ENCODE results near the gene PLAAT2. TPM values are rescaled to one million over a fixed set of nuclear protein-coding genes. Genes with fewer than 3 reads are reported as not detected.
"Not testable (repeated sequence)": the region's sequence is repeated elsewhere in the genome, so short reads cannot be mapped to it uniquely, and the experiment has no call there.

Gene PLAAT2
- polyA plus RNA-seq, 4 donors: 0.27 to 0.76 (median 0.37) TPM; not detected in 1

DNA sequence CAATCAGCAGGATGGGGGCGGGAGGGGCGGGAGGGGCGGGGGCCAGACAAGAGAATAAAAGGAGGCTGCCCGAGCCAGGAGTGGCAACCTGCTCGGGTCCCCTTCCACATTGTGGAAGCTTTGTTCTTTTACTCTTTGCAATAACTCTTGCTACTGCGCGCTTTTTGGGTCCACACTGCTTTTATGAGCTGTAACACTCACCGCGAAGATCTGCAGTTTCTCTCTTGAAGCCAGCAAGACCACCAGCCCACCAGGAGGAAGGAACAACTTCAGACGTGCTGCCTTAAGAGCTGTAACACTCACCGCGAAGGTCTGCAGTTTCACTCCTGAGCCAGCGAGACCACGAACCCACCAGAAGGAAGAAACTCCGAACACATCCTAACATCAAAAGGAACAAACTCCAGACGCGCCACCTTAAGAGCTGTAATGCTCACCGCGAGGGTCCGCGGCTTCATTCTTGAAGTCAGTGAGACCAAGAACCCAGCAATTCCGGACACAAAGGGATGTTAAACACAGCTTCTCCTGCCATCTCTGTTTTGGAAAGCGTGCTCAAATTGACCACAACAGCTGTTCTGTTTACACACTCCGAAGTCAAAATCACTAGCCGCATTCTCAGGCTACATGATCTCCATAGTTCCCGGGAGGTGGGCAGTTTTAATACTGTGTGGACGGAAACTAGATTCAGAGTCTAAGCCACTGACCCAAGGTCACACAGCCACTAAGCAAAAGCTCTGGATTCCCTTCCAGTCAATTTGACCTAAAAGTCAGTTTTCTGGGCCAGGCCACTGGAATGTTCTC is 11.9 kb downstream of the PLAAT2 start:
- DNase-seq (ENCODE audit: low read depth in 4 of 4, low spot score in 2 of 4): no peak

DNA sequence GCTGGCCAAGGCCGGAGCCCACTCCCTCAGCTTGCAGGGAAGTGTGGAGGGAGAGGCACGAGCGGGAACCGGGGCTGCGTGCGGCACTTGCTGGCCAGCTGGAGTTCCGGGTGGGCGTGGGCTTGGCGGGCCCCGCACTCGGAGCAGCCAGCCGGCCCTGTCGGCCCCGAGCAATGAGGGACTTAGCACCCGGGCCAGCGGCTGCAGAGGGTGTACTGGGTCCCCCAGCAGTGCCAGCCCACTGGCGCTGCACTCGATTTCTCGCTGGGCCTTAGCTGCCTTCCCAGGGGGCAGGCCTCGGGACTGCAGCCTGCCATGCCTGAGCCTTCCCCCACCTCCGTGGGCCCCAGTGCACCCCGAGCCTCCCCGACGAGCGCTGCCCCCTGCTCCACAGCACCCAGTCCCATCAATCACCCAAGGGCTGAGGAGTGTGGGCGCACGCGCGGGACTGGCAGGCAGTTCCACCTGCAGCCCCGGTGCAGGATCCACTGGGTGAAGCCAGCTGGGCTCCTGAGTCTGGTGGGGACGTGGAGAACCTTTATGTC is 13.0 kb downstream of the PLAAT2 start:
- not testable (repeated sequence) for DNase-seq (ENCODE audit: low read depth in 4 of 4, low spot score in 2 of 4)

DNA sequence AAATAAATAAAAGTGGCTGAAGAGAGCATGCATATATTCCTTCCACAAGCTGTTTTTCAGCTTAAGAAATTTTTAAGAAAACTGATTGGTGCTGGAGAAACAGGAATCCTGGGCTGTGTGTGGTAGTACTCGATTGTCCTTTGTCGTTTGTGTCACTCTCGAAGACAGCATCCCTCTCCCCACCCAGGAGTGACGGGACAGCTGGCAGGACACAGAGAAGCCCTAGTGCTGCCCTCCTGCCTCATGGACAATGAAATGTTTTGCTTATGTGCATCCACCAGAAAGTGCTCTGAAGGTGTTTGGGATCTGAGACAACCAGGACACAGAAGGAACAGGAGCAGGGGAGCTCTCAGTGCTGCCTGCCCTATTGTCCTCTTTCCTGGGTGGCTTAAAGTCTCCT is 13.8 kb downstream of the PLAAT2 start:
- DNase-seq (ENCODE audit: low read depth in 4 of 4, low spot score in 2 of 4): no peak

DNA sequence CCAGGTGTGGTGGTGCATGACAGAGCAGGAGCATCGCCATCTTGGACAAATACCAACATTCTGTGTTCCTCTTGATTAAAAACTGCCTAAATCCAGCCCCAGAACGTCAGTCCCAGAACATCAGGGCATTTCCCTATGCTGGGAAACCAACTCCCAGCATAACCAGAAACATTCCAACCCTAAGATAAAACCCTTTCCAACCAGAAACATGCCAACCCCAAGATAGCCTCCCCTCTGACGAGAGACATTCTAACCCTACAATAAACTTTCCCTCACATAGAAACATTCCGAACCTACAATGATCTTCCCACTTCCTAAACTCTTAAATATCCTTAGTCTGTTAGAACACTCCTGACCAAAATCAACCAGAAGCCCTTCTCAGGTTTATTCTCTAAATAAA is 15.0 kb downstream of the PLAAT2 start:
- DNase-seq (ENCODE audit: low read depth in 4 of 4, low spot score in 2 of 4): no peak

DNA sequence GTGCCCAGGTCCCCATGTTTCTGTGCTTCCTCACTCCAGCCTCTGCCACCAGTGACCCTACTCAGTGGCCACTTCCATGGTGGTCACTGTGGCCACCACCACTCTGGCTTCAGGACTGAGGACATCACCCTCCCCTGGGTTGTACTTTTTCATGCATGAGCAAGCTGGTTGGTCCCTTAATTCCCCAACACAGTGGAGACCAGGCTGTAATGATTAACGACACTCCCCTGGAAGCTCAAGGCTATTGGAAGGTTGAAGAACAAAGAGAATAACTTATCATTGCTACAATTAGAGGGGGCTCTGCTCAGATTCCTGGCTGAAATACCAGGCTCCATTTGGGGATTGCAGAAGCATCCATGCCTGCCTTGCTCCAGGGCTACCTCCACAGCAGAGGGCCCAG is 16.1 kb downstream of the PLAAT2 start:
- no peak for DNase-seq (ENCODE audit: low read depth in 4 of 4, low spot score in 2 of 4)

DNA sequence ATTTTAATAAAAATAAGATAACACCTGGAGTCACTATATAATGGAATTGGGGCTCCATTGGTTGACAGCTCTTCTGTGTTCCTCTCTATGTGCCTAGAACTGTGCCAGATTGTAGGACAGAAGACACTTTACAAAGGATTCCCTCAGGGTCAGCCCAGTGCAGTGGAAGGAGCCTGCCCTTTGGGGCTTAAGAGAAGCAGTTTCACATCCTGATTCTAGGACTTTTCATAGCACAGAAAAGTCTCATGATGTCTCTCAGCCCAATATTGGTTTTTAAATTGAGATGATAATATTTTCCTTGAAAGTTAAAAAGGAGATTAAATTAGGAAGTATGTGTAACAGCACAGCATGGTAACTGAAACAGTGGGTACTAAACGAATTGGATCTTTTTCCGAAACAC is 19.5 kb downstream of the PLAAT2 start:
- no peak for DNase-seq (ENCODE audit: low read depth in 4 of 4, low spot score in 2 of 4)

DNA sequence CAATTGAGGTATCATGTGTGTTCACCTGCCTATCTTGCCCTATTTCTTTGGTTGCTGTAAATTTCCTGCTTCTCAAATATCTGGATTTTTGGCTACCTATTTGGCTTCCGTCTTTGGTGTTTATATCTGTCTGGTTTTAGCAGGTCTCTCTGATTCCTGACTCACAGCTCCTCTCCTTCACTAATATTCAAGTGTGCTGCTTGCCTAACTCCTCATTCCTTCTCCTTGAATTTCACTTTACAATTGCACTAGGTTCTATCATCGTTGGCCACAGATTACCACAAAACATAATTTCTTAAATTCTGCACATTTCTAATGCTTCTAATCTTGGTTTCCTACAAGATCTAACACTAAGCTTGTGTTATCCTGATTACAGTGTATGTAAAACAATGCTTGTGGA is 20.7 kb downstream of the PLAAT2 start:
- not testable (repeated sequence) for DNase-seq (ENCODE audit: low read depth in 4 of 4, low spot score in 2 of 4)

DNA sequence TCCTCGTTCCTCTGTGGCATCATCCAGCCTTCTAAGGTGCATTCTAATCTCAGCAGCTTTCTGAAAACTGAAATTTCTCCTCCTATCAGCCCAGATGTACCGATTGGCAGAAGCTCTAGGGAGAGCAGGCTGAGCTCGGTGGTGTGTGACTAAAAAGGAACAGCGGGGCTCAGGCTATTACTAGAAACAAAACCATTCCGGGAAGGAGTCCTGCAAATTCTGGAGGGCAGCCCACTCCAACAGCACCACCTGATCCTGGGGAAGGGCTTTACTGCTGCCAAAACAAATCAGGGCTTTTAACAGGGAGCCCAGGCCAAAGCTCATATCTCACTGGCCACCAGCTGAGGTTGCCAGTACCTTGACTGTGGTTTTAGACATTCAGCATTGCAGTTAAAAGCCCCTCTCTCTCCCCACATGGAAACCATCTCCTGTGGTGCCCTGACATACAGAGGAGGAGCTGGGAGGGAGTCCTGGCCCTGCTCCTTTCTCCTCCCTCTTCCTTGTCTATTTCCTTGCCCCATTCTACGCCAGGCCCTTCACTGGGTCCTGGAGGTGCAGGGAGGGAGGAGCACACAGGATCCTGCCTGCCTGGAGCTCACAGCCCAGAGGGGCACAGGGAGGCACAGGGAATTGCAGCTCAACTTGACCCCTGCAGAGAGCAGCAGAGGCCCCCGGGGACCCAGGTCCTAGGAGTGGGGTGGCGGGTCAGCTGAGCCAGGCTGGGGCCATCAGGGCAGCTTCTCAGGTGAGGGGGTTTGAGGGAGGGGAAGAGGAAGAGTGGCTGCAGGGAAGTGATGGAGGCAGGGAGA is 25.7 kb downstream of the PLAAT2 start:
- DNase-seq (ENCODE audit: low read depth in 4 of 4, low spot score in 2 of 4): no peak

DNA sequence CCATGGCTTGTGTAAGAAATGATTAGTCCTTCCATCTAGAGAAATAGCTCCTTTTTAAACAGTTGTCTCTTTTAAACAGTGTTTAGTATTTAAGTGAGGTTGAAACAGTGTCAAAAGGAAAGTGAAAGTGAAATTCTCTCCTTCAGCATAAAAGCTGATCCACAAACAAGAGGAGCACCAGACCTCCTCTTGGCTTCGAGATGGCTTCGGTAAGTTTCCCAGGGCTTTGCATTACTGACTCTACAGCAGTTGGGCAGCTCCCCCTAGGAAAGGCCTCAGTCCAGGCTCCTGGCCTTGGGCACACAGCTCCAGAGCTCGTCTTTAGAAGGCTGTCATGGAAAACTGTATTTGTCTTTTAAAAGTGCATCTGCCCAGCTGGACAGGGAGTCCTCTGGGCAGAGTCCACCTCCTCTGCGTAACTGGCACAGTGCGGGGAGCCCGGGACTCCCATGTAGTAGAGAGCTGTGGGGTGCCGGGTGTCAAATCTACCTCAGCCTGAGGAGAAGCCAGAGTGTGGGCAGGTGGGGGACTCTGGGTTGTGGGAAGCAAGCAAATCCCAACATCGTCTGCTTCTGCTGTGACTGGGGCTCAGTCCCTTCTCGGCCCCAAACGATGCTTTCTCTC is 26.4 kb downstream of the PLAAT2 start, which contains the start of gene PLAAT4:
TSS of gene PLAAT4 (plus strand) at position 140 of the 624 bp plus-strand sequence. CDS start at position 201, 61 bp downstream.
- DNase-seq (ENCODE audit: low read depth in 4 of 4, low spot score in 2 of 4): no peak

DNA sequence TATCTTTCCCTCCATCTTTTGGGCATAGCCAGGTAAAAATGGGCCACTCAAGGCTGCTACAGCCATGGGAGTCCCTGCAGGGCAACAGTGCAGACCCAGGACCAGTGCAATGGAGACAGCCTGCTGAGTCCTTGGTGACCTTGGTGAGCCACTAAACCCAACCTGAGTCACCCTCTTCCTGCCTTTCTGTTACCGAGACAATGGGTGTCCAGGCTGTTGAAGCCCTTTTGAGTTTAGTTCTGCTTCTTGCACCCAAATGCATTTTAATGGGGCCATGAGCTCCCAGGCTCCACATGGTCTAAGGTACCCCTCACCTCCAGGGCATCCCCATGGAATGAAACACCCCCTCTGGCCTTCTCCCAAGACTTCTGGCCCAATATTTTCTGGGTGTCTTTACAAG is 27.4 kb downstream of the PLAAT2 start:
- no peak for DNase-seq (ENCODE audit: low read depth in 4 of 4, low spot score in 2 of 4)

DNA sequence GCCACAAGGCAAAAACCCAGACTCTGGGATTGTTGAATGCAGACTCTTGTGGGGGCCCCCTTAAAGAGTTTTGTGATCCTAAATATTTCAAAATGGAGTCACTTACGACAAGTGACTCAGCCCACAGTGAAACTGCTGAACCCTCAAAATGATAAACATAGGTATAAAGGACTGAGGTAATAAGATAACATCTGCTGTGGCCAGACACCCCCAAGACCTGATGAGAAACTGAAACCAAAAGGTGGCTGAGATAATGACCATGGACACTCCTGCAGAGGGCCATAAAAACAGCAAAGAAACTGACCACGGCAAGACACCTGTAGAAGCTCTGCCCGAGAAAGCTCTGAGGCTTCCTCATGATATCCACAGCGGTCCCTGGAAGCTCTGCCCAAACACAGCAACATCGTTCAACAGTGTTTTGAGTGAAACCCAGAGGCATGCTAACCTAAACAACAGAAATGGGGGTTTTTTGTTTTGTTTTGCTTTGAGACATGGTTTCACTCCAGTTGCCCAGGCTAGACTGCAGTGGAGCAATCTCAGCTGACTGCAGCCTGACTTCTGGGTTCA is 28.2 kb downstream of the PLAAT2 start:
- DNase-seq (ENCODE audit: low read depth in 4 of 4, low spot score in 2 of 4): no peak

DNA sequence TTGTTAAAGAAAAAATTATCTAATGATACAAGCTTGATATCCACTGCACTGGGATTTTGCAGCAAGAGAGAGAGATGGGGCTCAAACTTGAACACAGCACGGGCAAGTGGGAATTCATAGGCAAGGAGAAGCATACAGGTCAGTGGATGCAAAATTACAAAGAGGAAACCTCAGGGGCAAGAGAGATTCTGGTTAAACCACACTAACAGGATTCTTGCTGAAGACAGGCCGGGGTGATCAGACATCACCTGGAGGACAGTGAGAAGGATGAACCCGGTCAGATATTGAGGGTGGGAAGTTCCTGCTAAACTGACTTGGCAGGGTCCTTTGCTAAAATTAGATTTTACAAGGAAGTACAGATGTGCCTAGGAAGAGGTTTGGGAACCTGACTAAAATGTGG is 29.1 kb downstream of the PLAAT2 start:
- DNase-seq (ENCODE audit: low read depth in 4 of 4, low spot score in 2 of 4): no peak

DNA sequence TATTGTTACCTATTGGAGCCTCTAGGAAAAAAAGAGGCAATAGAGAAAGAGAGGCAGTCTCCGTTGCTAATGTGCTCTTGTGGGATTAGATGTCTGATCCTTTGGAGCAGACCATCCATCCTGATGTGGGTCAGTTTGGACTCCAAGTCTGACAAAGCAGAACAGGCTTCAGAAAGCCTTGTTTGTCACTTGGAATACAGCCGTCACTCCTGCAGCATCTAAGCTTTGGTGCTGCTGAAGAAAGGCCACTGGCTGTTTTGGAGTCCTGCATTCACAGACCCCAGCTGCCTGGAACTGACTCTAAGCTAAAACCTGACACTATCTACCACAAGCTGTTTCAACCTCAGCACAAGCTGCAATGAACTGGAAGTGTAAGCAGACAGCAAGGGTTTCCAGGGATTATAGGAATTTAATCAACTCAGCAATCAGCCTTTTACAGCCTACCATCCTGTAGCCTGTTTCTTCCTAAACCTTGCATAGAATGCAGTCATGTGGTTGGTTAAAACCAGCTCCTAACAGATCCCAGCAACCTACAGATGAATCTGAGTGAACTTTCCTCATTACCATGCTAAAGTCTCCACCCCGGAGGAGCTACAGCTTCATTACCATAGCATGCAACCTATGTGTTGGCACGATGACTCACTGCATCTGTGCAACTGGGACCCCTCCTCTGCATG is 30.2 kb downstream of the PLAAT2 start:
- DNase-seq (ENCODE audit: low read depth in 4 of 4, low spot score in 2 of 4): no peak

DNA sequence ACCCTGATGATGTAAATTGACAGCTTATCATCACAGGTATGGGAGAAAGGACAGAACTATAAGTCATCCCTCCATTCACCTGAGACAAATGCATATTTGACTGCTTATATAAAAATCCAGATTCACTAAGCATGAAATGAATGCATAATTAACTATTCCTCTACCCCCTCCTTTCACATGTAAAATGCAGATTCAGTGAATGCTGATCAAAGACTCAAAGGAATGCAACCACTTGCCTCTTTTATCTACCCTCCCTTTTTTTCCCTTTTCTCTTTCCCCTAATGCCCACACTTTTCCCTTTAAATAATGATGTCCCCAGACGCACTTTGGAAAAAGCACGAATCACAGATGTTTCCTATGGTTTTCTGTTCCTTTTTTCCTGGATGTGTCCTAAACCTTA is 31.1 kb downstream of the PLAAT2 start:
- no peak for DNase-seq (ENCODE audit: low read depth in 4 of 4, low spot score in 2 of 4)

DNA sequence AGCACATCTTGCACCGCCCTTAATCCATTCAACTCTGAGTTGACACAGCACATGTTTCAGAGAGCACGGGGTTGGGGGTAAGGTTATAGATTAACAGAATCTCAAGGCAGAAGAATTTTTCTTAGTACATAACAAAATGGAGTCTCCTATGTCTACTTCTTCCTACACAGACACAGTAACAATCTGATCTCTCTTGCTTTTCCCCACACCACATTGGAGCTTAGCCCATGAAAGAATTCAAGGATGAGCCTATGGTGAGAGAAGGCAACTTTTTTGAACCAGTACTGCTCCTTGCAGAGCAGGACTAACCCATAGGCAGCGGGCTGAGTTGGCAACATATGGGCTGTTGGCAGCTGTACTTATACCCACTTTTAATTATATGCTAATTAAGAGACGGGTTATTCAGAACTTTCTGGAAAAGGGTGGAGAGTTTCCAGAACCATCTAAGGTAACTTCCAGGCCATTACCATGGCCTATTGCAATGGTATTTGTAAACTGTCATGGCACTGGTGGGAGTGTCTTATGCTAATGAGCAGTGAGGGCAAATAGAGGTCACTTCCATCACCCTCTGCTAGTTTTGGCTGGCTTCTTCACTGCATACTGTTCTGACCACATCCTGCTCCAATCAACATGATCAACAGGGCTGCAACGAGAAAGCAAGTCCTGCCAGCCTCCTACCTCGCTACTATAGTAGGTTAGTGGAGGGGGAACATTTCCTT is 31.9 kb downstream of the PLAAT2 start:
- not testable (repeated sequence) for DNase-seq (ENCODE audit: low read depth in 4 of 4, low spot score in 2 of 4)

DNA sequence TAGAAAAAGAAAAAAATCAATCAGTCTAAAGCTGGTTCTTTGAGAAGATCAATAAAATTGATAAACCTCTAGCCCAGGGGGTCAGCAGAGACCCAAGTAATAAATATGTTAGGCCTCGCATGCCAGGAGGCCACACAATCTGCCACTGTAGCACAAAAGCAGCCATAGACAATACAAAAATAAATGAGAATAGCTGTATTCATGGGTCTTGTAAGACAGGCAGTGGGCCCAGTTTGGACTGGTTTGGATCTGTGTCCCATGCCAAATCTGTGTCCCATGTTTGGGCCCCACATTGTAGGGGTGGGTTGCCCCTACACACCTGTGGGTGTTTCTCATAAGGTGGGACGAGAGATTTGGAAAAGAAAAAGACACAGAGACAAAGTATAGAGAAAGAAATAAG is 33.2 kb downstream of the PLAAT2 start:
- DNase-seq (ENCODE audit: low read depth in 4 of 4, low spot score in 2 of 4): no peak

DNA sequence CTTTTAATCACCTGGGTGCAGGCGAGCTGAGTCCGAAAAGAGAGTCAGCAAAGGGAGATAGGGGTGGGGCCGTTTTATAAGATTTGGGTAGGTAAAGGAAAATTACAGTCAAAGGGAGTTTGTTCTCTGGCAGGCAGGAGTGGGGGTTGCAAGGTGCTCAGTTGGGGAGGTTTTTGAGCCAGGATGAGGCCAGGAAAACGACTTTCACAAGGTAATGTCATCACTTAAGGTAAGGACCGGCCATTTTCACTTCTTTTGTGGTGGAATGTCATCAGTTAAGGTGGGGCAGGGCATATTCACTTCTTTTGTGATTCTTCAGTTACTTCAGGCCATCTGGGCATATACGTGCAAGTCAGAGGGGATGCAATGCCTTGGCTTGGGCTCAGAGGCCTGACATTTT is 33.8 kb downstream of the PLAAT2 start:
- not testable (repeated sequence) for DNase-seq (ENCODE audit: low read depth in 4 of 4, low spot score in 2 of 4)

DNA sequence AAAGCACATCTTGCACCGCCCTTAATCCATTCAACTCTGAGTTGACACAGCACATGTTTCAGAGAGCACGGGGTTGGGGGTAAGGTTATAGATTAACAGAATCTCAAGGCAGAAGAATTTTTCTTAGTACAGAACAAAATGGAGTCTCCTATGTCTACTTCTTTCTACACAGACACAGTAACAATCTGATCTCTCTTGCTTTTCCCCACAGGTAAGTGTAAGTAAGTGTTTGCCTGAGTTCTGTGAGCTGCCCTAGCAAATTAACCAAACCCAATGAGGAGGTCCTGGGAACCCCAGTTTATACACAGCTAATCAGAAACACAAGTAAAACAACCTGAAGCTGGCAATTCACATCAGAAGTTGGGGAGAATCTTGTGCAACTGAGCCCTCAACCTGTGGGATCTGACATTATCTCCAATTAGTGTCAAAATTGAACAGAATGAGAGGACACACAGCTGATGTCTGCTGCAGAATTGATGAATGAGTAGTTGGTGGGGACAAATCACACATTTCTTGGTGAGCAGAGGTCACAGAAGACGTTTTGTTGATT is 34.4 kb downstream of the PLAAT2 start:
- DNase-seq (ENCODE audit: low read depth in 4 of 4, low spot score in 2 of 4): not testable (repeated sequence)

DNA sequence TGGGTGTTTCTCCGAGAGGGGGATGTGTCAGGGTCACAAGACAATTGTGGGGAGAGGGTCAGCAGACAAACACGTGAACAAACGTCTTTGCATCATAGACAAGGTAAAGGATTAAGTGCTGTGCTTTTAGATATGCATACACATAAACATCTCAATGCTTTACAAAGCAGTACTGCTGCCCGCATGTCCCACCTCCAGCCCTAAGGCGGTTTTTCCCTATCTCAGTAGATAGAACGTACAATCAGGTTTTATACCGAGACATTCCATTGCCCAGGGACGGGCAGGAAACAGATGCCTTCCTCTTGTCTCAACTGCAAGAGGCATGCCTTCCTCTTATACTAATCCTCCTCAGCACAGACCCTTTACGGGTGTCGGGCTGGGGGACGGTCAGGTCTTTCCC is 35.0 kb downstream of the PLAAT2 start:
- DNase-seq (ENCODE audit: low read depth in 4 of 4, low spot score in 2 of 4): not testable (repeated sequence)

Measured in left renal cortex interstitium (tissue), 4 donors.